ENCODE measurements around the gene CDV3. TPM values are rescaled to one million over a fixed set of nuclear protein-coding genes. Genes with fewer than 3 reads are reported as not detected.

The CDV3 gene
- total RNA-seq, 1 donor from 2014 or later: 159 TPM

GRCh38 chr3:133592843-133593242 is 19.4 kb downstream of the CDV3 start:
- ATAC-seq (no peak), DNase-seq (no peak)
- intact Hi-C loops (cut with micrococcal nuclease): no loop called here

- ATAC-seq (no peak), DNase-seq (no peak)
- intact Hi-C loops (cut with micrococcal nuclease): no loop called here
Observed at GRCh38 chr3:133593243-133593642, 19.8 kb downstream of the CDV3 start.

GRCh38 chr3:133595341-133595740 is 21.9 kb downstream of the CDV3 start:
- no peak for ATAC-seq
- intact Hi-C loops (cut with micrococcal nuclease): no loop called here
- no peak for DNase-seq

- ATAC-seq: no peak
Observed at GRCh38 chr3:133598405-133598804, 24.9 kb downstream of the CDV3 start.

GRCh38 chr3:133599280-133599679 is 25.8 kb downstream of the CDV3 start:
- no peak for DNase-seq
- no peak for ATAC-seq
- intact Hi-C loops (cut with micrococcal nuclease): no loop called here

More at GRCh38 chr3:133598405-133598804, 24.9 kb downstream of the CDV3 start:
- DNase-seq: no peak
- intact Hi-C loops (cut with micrococcal nuclease): no loop called here

GRCh38 chr3:133600572-133601081 is 27.1 kb downstream of the CDV3 start:
- ATAC-seq (no peak), DNase-seq (no peak)
- intact Hi-C loops (cut with micrococcal nuclease): no loop called here

GRCh38 chr3:133606342-133606741 is 32.9 kb downstream of the CDV3 start:
- DNase-seq (no peak), ATAC-seq (no peak)
- intact Hi-C loops (cut with micrococcal nuclease): no loop called here

- DNase-seq: no peak
- no peak for ATAC-seq
- intact Hi-C loops (cut with micrococcal nuclease): no loop called here
Observed at GRCh38 chr3:133606902-133607301, 33.4 kb downstream of the CDV3 start.

GRCh38 chr3:133607816-133608215 is 34.3 kb downstream of the CDV3 start:
- ATAC-seq (no peak), DNase-seq (no peak)
- intact Hi-C loops (cut with micrococcal nuclease): no loop called here

GRCh38 chr3:133608388-133608787 is 34.9 kb downstream of the CDV3 start:
- intact Hi-C loops (cut with micrococcal nuclease): no loop called here
- no peak for ATAC-seq
- DNase-seq: no peak

GRCh38 chr3:133610031-133610430 is 36.5 kb downstream of the CDV3 start:
- intact Hi-C loops (cut with micrococcal nuclease): no loop called here
- DNase-seq (no peak), ATAC-seq (no peak)

GRCh38 chr3:133611534-133611933 is 38.0 kb downstream of the CDV3 start:
- ATAC-seq: no peak
- DNase-seq: no peak
- intact Hi-C loops (cut with micrococcal nuclease): no loop called here

- intact Hi-C loops (cut with micrococcal nuclease): no loop called here
- DNase-seq: no peak
- no peak for ATAC-seq
Observed at GRCh38 chr3:133620066-133620784, 46.7 kb downstream of the CDV3 start.

- intact Hi-C loops (cut with micrococcal nuclease): no loop called here
- DNase-seq: no peak
Observed at GRCh38 chr3:133627789-133628188, 54.3 kb downstream of the CDV3 start.

GRCh38 chr3:133629146-133629545 is 55.7 kb downstream of the CDV3 start:
- ATAC-seq (no peak), DNase-seq (no peak)
- intact Hi-C loops (cut with micrococcal nuclease): no loop called here

More at GRCh38 chr3:133627789-133628188, 54.3 kb downstream of the CDV3 start:
- ATAC-seq: peak; percentile 66

- no peak for DNase-seq
- intact Hi-C loops (cut with micrococcal nuclease): no loop called here
- no peak for ATAC-seq
Observed at GRCh38 chr3:133633439-133633838, 60.0 kb downstream of the CDV3 start.

Other genes starting within 250 kb of the CDV3 start
- gene BFSP2, start 173.6 kb upstream of the CDV3 start, total RNA-seq: not detected
- gene TOPBP1, start 88.3 kb downstream of the CDV3 start, total RNA-seq: 10.0 TPM
- gene TF, start 172.7 kb downstream of the CDV3 start, total RNA-seq: 3.3 TPM
- gene SRPRB, start 232.1 kb downstream of the CDV3 start, total RNA-seq: 29.1 TPM

Data from left ventricle myocardium superior (tissue), 1 donor.